ENCODE results near the gene IQGAP3. TPM values are rescaled to one million over a fixed set of nuclear protein-coding genes. Genes with fewer than 3 reads are reported as not detected.
A peak's percentile ranks its signal among the peaks of the same experiment; 100 is the strongest.

The IQGAP3 gene
- total and polyA plus RNA-seq, 2 donors (not counting 1 experiment from before 2014, with no cell fraction given): 0.07 to 0.12 TPM

DNA sequence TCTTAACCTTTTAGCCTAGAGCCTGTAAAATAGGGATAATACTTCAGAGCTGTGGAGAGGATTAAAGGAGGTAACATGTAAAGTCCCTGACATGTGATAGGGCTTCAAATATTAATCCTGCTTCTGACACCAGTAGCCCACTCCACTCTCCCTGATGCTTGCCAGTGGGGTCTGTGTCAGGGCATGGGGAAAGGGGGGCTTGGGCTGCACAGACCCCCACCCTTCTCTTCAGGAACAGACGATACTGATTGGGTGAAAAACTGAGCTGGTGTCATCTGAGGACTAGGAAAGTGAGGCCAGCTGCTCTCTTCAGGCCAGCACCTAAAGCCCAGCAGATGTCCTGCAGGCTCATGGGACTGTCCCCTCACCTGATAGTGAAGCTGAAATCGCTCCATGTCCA lies 44.8 kb downstream of the IQGAP3 start:
- Mint-ChIP-seq H3K4me1 (peaks cover 23% of the 10 kb centered on the region), H3K27ac (no peak overlapping the region), H3K9me3 (ENCODE audit: insufficient read depth) (no peaks in the 10 kb centered on the region), H3K27me3 (no peaks in the 10 kb centered on the region), H3K4me3 (no peak overlapping the region)
- H3K36me3 ChIP-seq (replicated peaks in 1 of 2; ENCODE audit: control extremely low read depth in 1 of 2, control insufficient read depth in 1 of 2, extremely low read depth in 1 of 2, insufficient read depth in 2 of 2, low read length in 1 of 2): no peaks in the 10 kb centered on the region
- POLR2A ChIA-PET: interaction anchor here (0.6 kb wide), 1 partner anchor 80 kb away, joined by 3 read pairs; no protein-coding TSS in a partner anchor
- H3K4me3 ChIP-seq (ENCODE audit: control extremely low read depth in 1 of 5, extremely low read depth in 1 of 5, insufficient read depth in 1 of 5, low read depth in 2 of 5, low read length in 4 of 5): no peak overlapping the region
- H3K9ac ChIP-seq (ENCODE audit: low read length): no peak overlapping the region
- DNase-seq: no peak
- no peak overlapping the region for H3K27ac ChIP-seq (ENCODE audit: low read length in 2 of 2)
- TF ChIP-seq, protein P1, sequence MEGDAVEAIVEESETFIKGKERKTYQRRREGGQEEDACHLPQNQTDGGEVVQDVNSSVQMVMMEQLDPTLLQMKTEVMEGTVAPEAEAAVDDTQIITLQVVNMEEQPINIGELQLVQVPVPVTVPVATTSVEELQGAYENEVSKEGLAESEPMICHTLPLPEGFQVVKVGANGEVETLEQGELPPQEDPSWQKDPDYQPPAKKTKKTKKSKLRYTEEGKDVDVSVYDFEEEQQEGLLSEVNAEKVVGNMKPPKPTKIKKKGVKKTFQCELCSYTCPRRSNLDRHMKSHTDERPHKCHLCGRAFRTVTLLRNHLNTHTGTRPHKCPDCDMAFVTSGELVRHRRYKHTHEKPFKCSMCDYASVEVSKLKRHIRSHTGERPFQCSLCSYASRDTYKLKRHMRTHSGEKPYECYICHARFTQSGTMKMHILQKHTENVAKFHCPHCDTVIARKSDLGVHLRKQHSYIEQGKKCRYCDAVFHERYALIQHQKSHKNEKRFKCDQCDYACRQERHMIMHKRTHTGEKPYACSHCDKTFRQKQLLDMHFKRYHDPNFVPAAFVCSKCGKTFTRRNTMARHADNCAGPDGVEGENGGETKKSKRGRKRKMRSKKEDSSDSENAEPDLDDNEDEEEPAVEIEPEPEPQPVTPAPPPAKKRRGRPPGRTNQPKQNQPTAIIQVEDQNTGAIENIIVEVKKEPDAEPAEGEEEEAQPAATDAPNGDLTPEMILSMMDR (IDR thresholded peaks at IDR 0.05): no peak
- TF ChIP-seq EZH2 (IDR thresholded peaks at IDR 0.05; ENCODE audit: borderline replicate concordance, insufficient read depth, low read depth, low read length, poor library complexity, severe bottlenecking): no peak
- H3K79me2 ChIP-seq (ENCODE audit: control insufficient read depth, insufficient read depth, low read length): no peaks in the 10 kb centered on the region
- H4K20me1 ChIP-seq (ENCODE audit: control insufficient read depth, insufficient read depth, low read length, poor library complexity, severe bottlenecking): no peaks in the 10 kb centered on the region
- no peaks in the 10 kb centered on the region for H3K9me3 ChIP-seq (ENCODE audit: control extremely low read depth in 1 of 3, control insufficient read depth in 2 of 3, insufficient read depth in 1 of 3, low read length in 2 of 3)
- peaks cover 20 to 24% of the 10 kb centered on the region in 2 donors for H3K4me1 ChIP-seq (ENCODE audit: control insufficient read depth in 2 of 2, insufficient read depth in 2 of 2, low read length in 2 of 2)
- intact Hi-C loops (cut with micrococcal nuclease): no loop called here
- H2AFZ ChIP-seq (ENCODE audit: insufficient read depth, low read depth, low read length, poor library complexity, severe bottlenecking): no peak overlapping the region
- H3K27me3 ChIP-seq (replicated peaks in 1 of 4; ENCODE audit: control extremely low read depth in 1 of 4, control insufficient read depth in 3 of 4, insufficient read depth in 4 of 4, low read length in 3 of 4): no peaks in the 10 kb centered on the region
- no peak for ATAC-seq (ENCODE audit: low read depth)
- 100% methylated on average over 2 of the region's 2 CpGs for WGBS (ENCODE audit: insufficient coverage)
- H3K4me2 ChIP-seq (replicated peaks; ENCODE audit: low read depth, low read length, poor library complexity, severe bottlenecking): no peak overlapping the region
- CTCF ChIA-PET: interaction anchor here (2.3 kb wide), 1 partner anchor 46 kb away, joined by 12 read pairs; no protein-coding TSS in a partner anchor

DNA sequence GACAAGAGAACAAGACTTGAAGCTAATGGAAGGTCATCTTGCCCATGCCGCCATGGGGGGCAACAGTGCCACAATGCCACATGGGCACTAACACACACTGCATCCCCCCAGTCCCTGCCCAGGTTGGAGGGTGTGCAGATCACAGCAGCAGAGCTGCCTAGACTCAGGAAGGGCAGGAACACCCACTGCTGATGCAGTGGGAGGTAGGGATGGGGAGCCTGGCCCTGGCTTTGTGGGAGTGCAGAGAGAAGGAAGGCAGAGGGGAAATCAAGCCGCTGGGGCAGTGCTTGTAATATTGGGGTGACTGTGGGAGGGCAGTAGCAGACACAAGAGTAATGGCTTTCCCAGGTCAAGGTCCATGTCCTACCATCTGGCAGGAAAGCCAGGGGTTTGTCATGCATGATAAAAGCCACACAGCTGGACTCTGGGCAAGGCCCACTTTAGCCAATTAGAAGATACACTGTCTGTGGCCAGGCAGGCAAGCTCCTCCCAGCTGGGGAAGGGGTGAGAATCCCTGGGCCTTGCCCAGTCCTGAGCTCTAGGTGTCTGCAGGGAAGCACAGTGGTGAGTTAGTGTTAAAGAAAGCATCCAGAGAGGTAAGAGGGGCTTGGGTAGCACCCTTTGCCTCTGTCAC lies 46.4 kb downstream of the IQGAP3 start:
- POLR2A ChIA-PET: interaction anchor here (1.4 to 2.2 kb wide), 3 partner anchors 21 to 37 kb away, joined by 3 to 6 read pairs (median 5); no protein-coding TSS in a partner anchor
- Histone ChIP-seq H3K27me3 (replicated peaks in 1 of 4; ENCODE audit: control extremely low read depth in 1 of 4, control insufficient read depth in 3 of 4, insufficient read depth in 4 of 4, low read length in 3 of 4) (no peaks in the 10 kb centered on the region), H3K4me2 (replicated peaks; ENCODE audit: low read depth, low read length, poor library complexity, severe bottlenecking) (no peak overlapping the region), H3K79me2 (ENCODE audit: control insufficient read depth, insufficient read depth, low read length) (no peaks in the 10 kb centered on the region), H3K27ac (ENCODE audit: low read length in 2 of 2) (no peak overlapping the region), H3K4me1 (ENCODE audit: control insufficient read depth in 2 of 2, insufficient read depth in 2 of 2, low read length in 2 of 2) (peaks cover 20 to 24% of the 10 kb centered on the region in 2 donors), H3K9me3 (ENCODE audit: control extremely low read depth in 1 of 3, control insufficient read depth in 2 of 3, insufficient read depth in 1 of 3, low read length in 2 of 3) (no peaks in the 10 kb centered on the region), H3K36me3 (replicated peaks in 1 of 2; ENCODE audit: control extremely low read depth in 1 of 2, control insufficient read depth in 1 of 2, extremely low read depth in 1 of 2, insufficient read depth in 2 of 2, low read length in 1 of 2) (no peaks in the 10 kb centered on the region), H3K9ac (ENCODE audit: low read length) (no peak overlapping the region), H3K4me3 (ENCODE audit: control extremely low read depth in 1 of 5, extremely low read depth in 1 of 5, insufficient read depth in 1 of 5, low read depth in 2 of 5, low read length in 4 of 5) (no peak overlapping the region), H2AFZ (ENCODE audit: insufficient read depth, low read depth, low read length, poor library complexity, severe bottlenecking) (no peak overlapping the region), H4K20me1 (ENCODE audit: control insufficient read depth, insufficient read depth, low read length, poor library complexity, severe bottlenecking) (no peaks in the 10 kb centered on the region)
- Mint-ChIP-seq H3K9me3 (ENCODE audit: insufficient read depth) (no peaks in the 10 kb centered on the region), H3K27ac (peak overlapping the region; percentile 43), H3K4me3 (no peak overlapping the region), H3K27me3 (no peaks in the 10 kb centered on the region), H3K4me1 (peaks cover 23% of the 10 kb centered on the region)
- TF ChIP-seq, protein P1 (IDR thresholded peaks at IDR 0.05): no peak
- TF ChIP-seq EZH2 (IDR thresholded peaks at IDR 0.05; ENCODE audit: borderline replicate concordance, insufficient read depth, low read depth, low read length, poor library complexity, severe bottlenecking): no peak
- intact Hi-C loops (cut with micrococcal nuclease): no loop called here
- WGBS (ENCODE audit: insufficient coverage): 86% methylated on average over 1 of the region's 2 CpGs
- DNase-seq (no peak), ATAC-seq (ENCODE audit: low read depth) (no peak)
- CTCF ChIA-PET: interaction anchor here (0.7 to 4.2 kb wide), 7 partner anchors 8 to 112 kb away, joined by 3 to 26 read pairs (median 5); no protein-coding TSS in a partner anchor
